Kidney (tissue), 14 donors: Measurements from ENCODE around the gene HAUS3. TPM values are rescaled to one million over a fixed set of nuclear protein-coding genes. Genes with fewer than 3 reads are reported as not detected.

Experiments
- DNase-seq, 5 donors: peaks; one replicate each; pipeline ENCODE4 v3.0.0-alpha.2; 2013 to 2020
- FAIRE-seq: peaks from 2 replicates; lab custom pipeline; 2012; peaks lifted over from hg19 to GRCh38; lab: Jason Lieb, UNC
- H3K27ac ChIP-seq, 2 donors: one replicate each; pipeline ENCODE4 v1.7.0; 2013; ENCODE audit warnings: low read depth in 2 of 2, low read length in 2 of 2, inconsistent platforms in 1 of 2
- H3K27me3 ChIP-seq: one replicate; pipeline ENCODE4 v1.7.1; 2013; ENCODE audit warnings: low read length, inconsistent platforms; ENCODE audit not compliant: control insufficient read depth, insufficient read depth
- H3K36me3 ChIP-seq, 3 donors: one replicate each; pipeline versions ENCODE4 v1.7.0 to v1.7.1; 2013; ENCODE audit warnings: low read length in 3 of 3, control low read depth in 1 of 3, inconsistent platforms in 1 of 3; ENCODE audit not compliant: insufficient read depth in 3 of 3, control insufficient read depth in 2 of 3
- H3K4me1 ChIP-seq, 3 donors: one replicate each; pipeline versions ENCODE4 v1.7.0 to v1.7.1; 2013; ENCODE audit warnings: low read length in 3 of 3, inconsistent platforms in 1 of 3, low read depth in 1 of 3; ENCODE audit not compliant: control insufficient read depth in 2 of 3, insufficient read depth in 2 of 3
- H3K4me3 ChIP-seq, 3 donors: one replicate each; pipeline versions ENCODE4 v1.7.0 to v1.8.1; 2013; ENCODE audit warnings: low read length in 3 of 3, control low read depth in 1 of 3, inconsistent platforms in 1 of 3
- H3K9ac ChIP-seq, 3 donors: one replicate each; pipeline versions ENCODE4 v1.7.0 to v1.7.1; 2013; ENCODE audit warnings: low read length in 3 of 3, control low read depth in 1 of 3, inconsistent platforms in 1 of 3
- H3K9me3 ChIP-seq, 3 donors: one replicate each; pipeline versions ENCODE4 v1.7.0 to v1.7.1; 2013; ENCODE audit warnings: low read length in 3 of 3, control low read depth in 1 of 3, inconsistent platforms in 1 of 3; ENCODE audit not compliant: control insufficient read depth in 2 of 3, insufficient read depth in 1 of 3
- CTCF ChIP-seq: IDR thresholded peaks from 3 replicates; pipeline ENCODE4 v1.5.1; 2012; ENCODE audit warnings: mild to moderate bottlenecking, moderate library complexity, borderline replicate concordance; ENCODE audit not compliant: insufficient read depth; ENCODE audit errors: extremely low read depth
- intact Hi-C: fragments of 100-400 bp; cut with DNase I; formaldehyde crosslinking; loops from one replicate; pipeline ENCODE4 v1.11.1; 2022
- polyA plus RNA-seq: library from polyadenylated mRNA; stranded (reverse); fragments of 350-450 nt; fragmentation: Illumina TruSeq; extraction: RNeasy Lipid Tissue Mini Kit (QIAGEN cat#74804); gene quantifications from one replicate; pipeline ENCODE4 v1.2.3, GENCODE V29; 2014; ENCODE audit warnings: low read depth, low replicate concordance; ENCODE audit not compliant: insufficient read depth
- total RNA-seq: library from RNA; stranded (reverse); fragmentation: NEBNext Ultra II Directional; extraction: Animal tissue kit (Norgen Biotek cat#: 25700); gene quantifications from one replicate; pipeline ENCODE4 v1.2.1, GENCODE V29; 2021
- donor health status: control.
- donor health status: control.
- donor health status: control.
- donor health status: control.
- donor health status: control.
- donor health status: DM: yes; HTN: yes; CAD: no.
- donor health status: Normal renal cell carcinoma (clear cell type).

HAUS3 gene
- total and polyA plus RNA-seq, 2 donors from 2014 or later, result 4.1 to 12.1 TPM

GRCh38 chr4:2251795-2252529, 10.0 kb upstream of the HAUS3 start:
- H3K4me3 ChIP-seq, result no peak overlapping the region
- H3K9me3 ChIP-seq, result no peaks in the 10 kb centered on the region
- intact Hi-C loops, result no loop called here
- FAIRE-seq (no peak), DNase-seq (peak in 2 of 5 donors; percentile 34 to 50)
- no peaks in the 10 kb centered on the region for H3K27me3 ChIP-seq
- no peak overlapping the region for H3K9ac ChIP-seq
- H3K4me1 ChIP-seq, result peaks cover 0 to 24% (median 8%) of the 10 kb centered on the region in 3 donors
- TF ChIP-seq CTCF, result no peak
- no peak overlapping the region for H3K27ac ChIP-seq
- H3K36me3 ChIP-seq, result peaks cover 0 to 16% (median 15%) of the 10 kb centered on the region in 3 donors

GRCh38 chr4:2251073-2251794, 9.3 kb upstream of the HAUS3 start:
- Histone ChIP-seq H3K4me1 (peaks cover 0 to 18% (median 3%) of the 10 kb centered on the region in 3 donors), H3K27me3 (no peaks in the 10 kb centered on the region), H3K9me3 (no peaks in the 10 kb centered on the region), H3K27ac (no peak overlapping the region), H3K36me3 (peaks cover 0 to 16% (median 15%) of the 10 kb centered on the region in 3 donors), H3K4me3 (no peak overlapping the region), H3K9ac (no peak overlapping the region)
- no peak for FAIRE-seq
- no peak for TF ChIP-seq CTCF
- peak in 3 of 5 donors; percentile 3 to 66 (median 30) for DNase-seq
- intact Hi-C loops, result no loop called here

GRCh38 chr4:2250357-2251072, 8.6 kb upstream of the HAUS3 start:
- DNase-seq, result peak in 2 of 5 donors; percentile 6 to 66
- TF ChIP-seq CTCF, result no peak
- Histone ChIP-seq H3K27ac (no peak overlapping the region), H3K27me3 (no peaks in the 10 kb centered on the region), H3K4me3 (no peak overlapping the region), H3K36me3 (peaks cover 0 to 16% (median 15%) of the 10 kb centered on the region in 3 donors), H3K9ac (no peak overlapping the region), H3K9me3 (no peaks in the 10 kb centered on the region), H3K4me1 (peaks cover 0 to 11% (median 0%) of the 10 kb centered on the region in 3 donors)
- intact Hi-C loops, result no loop called here
- FAIRE-seq, result no peak
